DMS53 (cell line): ENCODE results near the gene SLC35B1.
"Not testable (repeated sequence)": the region's sequence is repeated elsewhere in the genome, so short reads cannot be mapped to it uniquely, and the experiment has no call there.

ENCODE experiments used
- DNase-seq: peaks from one replicate; lab custom pipeline; 2025; lab: John Stamatoyannopoulos, UW

SLC35B1 gene

GRCh38 chr17:49699966-49700575, 7.7 kb downstream of the SLC35B1 start:
- no peak for DNase-seq

- no peak for DNase-seq
Observed at GRCh38 chr17:49698005-49698404, 9.8 kb downstream of the SLC35B1 start.

- DNase-seq: no peak
Observed at GRCh38 chr17:49696233-49696761, 11.5 kb downstream of the SLC35B1 start.

GRCh38 chr17:49695698-49696232, 12.0 kb downstream of the SLC35B1 start:
- DNase-seq: no peak

- peak; percentile 67 for DNase-seq
Observed at GRCh38 chr17:49694847-49695697, 12.7 kb downstream of the SLC35B1 start.

- DNase-seq: no peak
Observed at GRCh38 chr17:49692751-49693150, 15.0 kb downstream of the SLC35B1 start.

GRCh38 chr17:49691677-49692191, 16.0 kb downstream of the SLC35B1 start:
- DNase-seq: no peak

- no peak for DNase-seq
Observed at GRCh38 chr17:49691086-49691676, 16.6 kb downstream of the SLC35B1 start.

- no peak for DNase-seq
Observed at GRCh38 chr17:49690256-49690655, 17.5 kb downstream of the SLC35B1 start.

- no peak for DNase-seq
Observed at GRCh38 chr17:49688848-49689247, 18.9 kb downstream of the SLC35B1 start.

GRCh38 chr17:49687878-49688491, 19.8 kb downstream of the SLC35B1 start:
- DNase-seq: peak; percentile 58

GRCh38 chr17:49681106-49681979, 26.4 kb downstream of the SLC35B1 start:
- DNase-seq: no peak

- DNase-seq: no peak
Observed at GRCh38 chr17:49680314-49680713, 27.4 kb downstream of the SLC35B1 start.

GRCh38 chr17:49677933-49678847, 29.6 kb downstream of the SLC35B1 start, which contains the start of gene SPOP:
TSS of gene SPOP (minus strand) at chr17:49678097. CDS start at chr17:49622810, 55,287 bp downstream.
- peak; percentile 100 for DNase-seq

- peak; percentile 98 for DNase-seq
Observed at GRCh38 chr17:49677134-49677932, 30.4 kb downstream of the SLC35B1 start.

- DNase-seq: peak; percentile 55
Observed at GRCh38 chr17:49676276-49676868, 31.4 kb downstream of the SLC35B1 start.

- DNase-seq: no peak
Observed at GRCh38 chr17:49674507-49674906, 33.3 kb downstream of the SLC35B1 start.

- not testable (repeated sequence) for DNase-seq
Observed at GRCh38 chr17:49673679-49674078, 34.1 kb downstream of the SLC35B1 start.
